ENCODE measurements around the gene NELFE.
"Not testable (repeated sequence)": the region's sequence is repeated elsewhere in the genome, so short reads cannot be mapped to it uniquely, and the experiment has no call there.

DNA sequence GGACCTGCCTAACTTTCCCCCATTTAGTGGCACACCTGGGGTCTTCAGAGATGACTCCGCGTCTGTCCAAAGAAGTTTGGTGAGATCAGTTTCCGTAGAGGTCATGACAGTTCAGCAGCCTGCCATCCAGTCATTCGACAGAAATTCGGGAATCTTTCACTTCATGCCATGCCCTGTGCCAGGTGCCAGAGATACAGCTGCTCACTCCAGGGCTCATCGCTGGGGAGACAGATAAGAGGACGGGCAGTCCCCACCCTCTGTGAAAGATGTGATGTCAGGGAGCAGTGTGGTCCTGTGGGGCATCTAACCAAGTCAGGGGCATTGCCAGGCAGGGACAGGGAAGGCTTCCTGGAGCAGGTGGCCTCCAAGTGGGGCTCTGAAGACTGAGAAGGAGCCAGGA is 44.5 kb upstream of the NELFE start:
- TF ChIP-seq, protein P1, sequence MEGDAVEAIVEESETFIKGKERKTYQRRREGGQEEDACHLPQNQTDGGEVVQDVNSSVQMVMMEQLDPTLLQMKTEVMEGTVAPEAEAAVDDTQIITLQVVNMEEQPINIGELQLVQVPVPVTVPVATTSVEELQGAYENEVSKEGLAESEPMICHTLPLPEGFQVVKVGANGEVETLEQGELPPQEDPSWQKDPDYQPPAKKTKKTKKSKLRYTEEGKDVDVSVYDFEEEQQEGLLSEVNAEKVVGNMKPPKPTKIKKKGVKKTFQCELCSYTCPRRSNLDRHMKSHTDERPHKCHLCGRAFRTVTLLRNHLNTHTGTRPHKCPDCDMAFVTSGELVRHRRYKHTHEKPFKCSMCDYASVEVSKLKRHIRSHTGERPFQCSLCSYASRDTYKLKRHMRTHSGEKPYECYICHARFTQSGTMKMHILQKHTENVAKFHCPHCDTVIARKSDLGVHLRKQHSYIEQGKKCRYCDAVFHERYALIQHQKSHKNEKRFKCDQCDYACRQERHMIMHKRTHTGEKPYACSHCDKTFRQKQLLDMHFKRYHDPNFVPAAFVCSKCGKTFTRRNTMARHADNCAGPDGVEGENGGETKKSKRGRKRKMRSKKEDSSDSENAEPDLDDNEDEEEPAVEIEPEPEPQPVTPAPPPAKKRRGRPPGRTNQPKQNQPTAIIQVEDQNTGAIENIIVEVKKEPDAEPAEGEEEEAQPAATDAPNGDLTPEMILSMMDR (IDR thresholded peaks at IDR 0.05; ENCODE audit: insufficient read depth, low read depth, low read length) = not testable (repeated sequence)
- not testable (repeated sequence) for TF ChIP-seq EZH2 (IDR thresholded peaks at IDR 0.05; ENCODE audit: insufficient read depth, low read length)

Data from astrocyte (in vitro differentiated cells and primary cell).